SIG-M5 treated with dmso at 0.1 percent for 504 hours (cell line): ENCODE data around the gene TCEA2.

Experiments
- DNase-seq: peaks from one replicate; lab custom pipeline; 2025; ENCODE audit not compliant: unreplicated experiment; lab: John Stamatoyannopoulos, UW

The TCEA2 gene

GRCh38 chr20:64062596-64063388 lies at the start of gene TCEA2:
TSS of gene TCEA2 (plus strand) at chr20:64063198. CDS start at chr20:64063313, 115 bp downstream.
- peak; percentile 96 for DNase-seq

- no peak for DNase-seq
These were observed 47.4 kb upstream of the TCEA2 start for GRCh38 chr20:64015635-64016034.

GRCh38 chr20:64021124-64021975 lies 41.6 kb upstream of the TCEA2 start:
- no peak for DNase-seq

- no peak for DNase-seq
These were observed 40.2 kb upstream of the TCEA2 start for GRCh38 chr20:64022671-64023360.

- no peak for DNase-seq
These were observed 39.4 kb upstream of the TCEA2 start for GRCh38 chr20:64023361-64024140.

DNA sequence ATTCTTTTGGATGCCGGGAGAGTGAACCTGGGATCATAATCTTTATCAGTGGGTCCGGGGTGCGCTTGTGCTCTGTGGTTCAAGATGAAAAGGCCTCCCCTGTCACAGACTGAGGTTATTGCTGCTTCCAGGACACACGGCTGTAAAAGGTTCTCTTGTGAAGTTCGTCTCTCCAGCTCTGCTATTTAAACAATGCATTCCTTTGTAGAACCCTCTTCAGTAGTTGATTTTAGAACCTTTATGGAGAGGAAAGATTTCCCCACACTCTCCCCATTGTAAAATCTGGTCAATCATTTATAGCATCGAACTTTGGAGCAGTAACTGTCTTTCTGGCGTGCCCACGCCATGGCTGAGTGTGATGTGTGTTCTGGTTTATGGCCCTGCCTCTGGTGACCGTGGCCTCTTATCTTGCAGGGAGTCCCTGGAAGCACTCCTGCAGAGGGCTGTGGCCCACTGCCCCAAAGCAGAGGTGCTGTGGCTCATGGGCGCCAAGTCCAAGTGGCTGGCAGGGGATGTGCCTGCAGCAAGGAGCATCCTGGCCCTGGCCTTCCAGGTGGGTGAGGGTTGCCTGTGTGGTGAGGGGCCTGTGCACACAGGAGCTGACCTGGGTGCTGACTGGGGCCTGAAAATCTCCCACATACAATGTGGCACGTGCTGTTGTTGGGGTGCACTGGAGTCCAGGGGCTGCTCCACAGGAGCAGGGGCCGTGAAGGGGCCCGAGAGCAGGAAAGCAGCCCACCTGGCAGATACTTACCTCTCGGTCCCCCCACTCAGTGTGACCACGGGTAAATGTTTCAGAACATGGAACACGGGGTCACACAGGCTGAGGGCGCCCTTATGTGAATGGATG lies 38.6 kb upstream of the TCEA2 start:
- no peak for DNase-seq

- no peak for DNase-seq
These were observed 37.7 kb upstream of the TCEA2 start for GRCh38 chr20:64025101-64025825.

- no peak for DNase-seq
These were observed 37.1 kb upstream of the TCEA2 start for GRCh38 chr20:64025826-64026412.

DNA sequence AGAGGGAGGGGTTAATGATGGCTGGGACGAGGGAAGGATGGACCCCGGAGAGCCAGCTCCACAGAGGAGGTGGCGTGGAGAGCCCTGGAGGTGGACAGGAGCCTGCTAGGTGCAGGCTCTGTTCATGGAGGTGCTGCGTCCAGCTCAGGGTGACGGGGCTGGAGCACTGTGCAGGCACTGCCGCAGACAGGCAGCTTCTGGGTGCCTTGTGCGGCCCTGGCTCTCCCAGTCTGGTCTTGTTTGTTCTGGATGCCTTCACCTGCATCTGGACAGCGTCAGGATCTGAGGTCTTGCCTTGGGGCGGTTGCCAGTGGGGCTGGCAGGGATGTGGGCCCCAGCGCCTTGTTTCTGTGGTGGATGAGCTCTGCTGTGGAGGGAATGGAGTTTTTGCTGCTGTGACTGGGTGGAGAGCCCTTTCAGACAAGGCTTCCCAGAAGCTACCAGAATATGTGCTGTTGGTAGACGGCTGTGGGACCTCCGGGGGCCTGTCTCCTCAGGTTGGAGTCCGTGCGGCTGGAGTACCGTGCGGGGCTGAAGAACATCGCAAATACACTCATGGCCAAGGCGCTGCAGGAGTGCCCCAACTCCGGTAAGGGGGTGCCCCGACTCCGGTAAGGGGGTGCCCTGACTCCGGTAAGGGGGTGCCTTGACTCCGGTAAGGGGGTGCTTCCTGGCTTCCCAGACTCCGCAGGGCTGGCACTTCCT lies 34.9 kb upstream of the TCEA2 start:
- no peak for DNase-seq

- DNase-seq, result no peak
These were observed 33.5 kb upstream of the TCEA2 start for GRCh38 chr20:64029293-64030117.

GRCh38 chr20:64030371-64031134 lies 32.4 kb upstream of the TCEA2 start:
- DNase-seq, result no peak

DNA sequence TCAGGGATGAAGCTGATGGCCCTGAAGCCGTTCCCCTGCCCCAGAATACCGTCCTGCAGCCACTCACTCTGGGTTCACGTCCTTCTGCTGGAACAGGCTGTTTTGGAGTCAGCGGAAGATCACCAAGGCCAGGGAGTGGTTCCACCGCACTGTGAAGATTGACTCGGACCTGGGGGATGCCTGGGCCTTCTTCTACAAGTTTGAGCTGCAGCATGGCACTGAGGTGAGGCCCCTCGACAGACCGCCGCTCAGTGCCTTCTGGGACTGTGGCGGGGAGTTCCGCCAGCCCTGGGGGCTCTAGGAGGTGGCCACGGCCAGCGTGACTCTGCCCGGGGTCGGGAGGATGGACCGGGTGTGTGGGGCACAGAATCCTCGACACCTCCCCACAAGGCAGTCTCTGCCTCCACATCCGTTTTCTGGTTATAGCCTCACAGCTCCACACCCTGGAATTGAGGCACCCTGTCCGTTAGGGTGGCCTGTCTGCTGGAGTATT lies 31.1 kb upstream of the TCEA2 start:
- no peak for DNase-seq

DNA sequence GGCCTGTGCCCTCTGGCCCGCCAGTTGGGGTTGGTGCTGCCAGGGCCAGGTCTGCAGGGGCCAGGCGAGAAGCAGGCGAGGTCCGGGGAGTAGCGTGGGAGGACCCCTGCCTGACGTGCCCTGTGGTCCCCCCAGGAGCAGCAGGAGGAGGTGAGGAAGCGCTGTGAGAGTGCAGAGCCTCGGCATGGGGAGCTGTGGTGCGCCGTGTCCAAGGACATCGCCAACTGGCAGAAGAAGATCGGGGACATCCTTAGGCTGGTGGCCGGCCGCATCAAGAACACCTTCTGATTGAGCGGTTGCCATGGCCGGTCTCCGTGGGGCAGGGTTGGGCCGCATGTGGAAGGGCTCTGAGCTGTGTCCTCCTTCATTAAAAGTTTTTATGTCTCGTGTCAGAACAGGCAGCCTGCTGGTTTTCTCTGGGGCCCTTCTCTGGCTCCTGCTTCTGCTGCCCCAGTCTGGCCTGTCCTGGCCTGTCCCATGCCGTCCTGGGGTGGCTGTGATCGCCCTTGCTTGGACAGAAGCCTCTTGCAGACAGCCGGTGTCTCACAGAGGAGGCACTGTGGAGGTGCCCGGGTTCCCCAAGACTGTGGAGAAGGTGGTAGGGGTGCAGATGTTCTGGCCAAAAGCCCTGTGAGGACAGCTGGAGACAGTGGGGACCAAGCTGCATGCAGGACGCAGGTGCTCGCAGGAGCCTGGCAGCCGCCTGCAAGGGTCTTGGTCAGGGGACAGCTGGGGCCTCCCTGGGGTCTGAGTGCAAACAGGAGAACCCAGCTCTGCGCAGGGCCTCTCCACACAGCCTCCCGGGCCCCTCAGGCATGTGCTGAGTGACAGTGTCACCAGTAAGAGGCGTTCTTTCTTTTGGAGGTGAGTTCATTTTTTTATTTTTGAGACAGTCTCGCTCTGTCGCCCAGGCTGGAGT lies 30.0 kb upstream of the TCEA2 start:
- DNase-seq, result no peak

- no peak for DNase-seq
These were observed 29.0 kb upstream of the TCEA2 start for GRCh38 chr20:64033981-64034493.
